Activated CD8-positive, alpha-beta memory T cell treated with anti-CD3 and anti-CD28 coated beads, Interleukin-2, amount 50 U/mL, for 24 hours (primary cell): ENCODE measurements around the gene ANKH.
"Not testable (repeated sequence)": the region's sequence is repeated elsewhere in the genome, so short reads cannot be mapped to it uniquely, and the experiment has no call there.

Source experiments
- DNase-seq: peaks from one replicate; pipeline ENCODE4 v3.0.0-alpha.2; 2020; ENCODE audit errors: extremely low read depth

ANKH gene

DNA sequence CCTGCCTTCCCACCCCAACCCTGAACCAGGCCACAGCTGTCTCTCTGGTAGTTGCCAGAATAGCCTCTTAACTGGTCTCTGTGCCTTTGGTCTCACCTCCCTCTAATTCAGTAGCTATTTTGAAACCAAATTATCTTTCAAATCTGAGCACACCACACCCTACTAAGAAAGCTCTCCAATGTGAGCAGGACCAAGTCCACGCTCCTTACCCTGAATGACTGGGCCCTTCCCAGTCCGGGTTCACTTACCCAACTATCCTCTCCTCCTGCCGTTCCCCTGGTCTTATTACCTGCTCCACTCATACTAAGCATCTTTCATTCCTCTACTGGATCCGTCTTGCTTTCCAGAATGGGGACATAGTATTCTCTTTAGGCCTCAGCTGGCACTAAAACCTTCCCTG, 16.8 kb downstream of the ANKH start:
- no peak for DNase-seq

GRCh38 chr5:14853685-14854084, 17.9 kb downstream of the ANKH start:
- no peak for DNase-seq

- no peak for DNase-seq
Measured at GRCh38 chr5:14852779-14853178, 18.8 kb downstream of the ANKH start.

DNA sequence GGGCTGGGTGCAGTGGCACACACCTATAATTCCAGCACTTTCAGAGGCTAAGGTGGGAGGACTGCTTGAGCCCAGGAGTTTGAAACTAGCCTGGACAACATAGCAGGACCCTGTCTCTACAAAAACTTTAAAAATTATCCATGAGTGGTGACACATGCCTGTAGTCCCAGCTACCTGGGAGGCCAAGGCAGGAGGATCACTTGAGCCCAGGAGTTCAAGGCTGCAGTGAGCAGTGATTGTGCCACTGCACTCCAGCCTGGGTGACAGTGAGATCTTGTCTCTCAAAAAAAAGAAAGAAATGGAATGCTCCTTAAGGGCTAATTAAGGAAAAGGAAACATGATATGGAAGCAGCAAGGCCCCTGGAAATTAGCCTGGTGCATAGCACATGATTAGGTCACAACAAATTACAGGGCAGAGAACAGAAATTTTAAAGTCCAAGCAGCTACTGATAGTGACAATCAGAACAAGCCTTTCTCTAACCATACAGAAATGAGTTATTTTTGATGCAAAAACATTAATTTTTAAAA, 19.5 kb downstream of the ANKH start:
- DNase-seq: no peak

- no peak for DNase-seq
Measured at GRCh38 chr5:14851597-14851996, 20.0 kb downstream of the ANKH start.

GRCh38 chr5:14851050-14851419, 20.5 kb downstream of the ANKH start:
- DNase-seq: no peak

DNA sequence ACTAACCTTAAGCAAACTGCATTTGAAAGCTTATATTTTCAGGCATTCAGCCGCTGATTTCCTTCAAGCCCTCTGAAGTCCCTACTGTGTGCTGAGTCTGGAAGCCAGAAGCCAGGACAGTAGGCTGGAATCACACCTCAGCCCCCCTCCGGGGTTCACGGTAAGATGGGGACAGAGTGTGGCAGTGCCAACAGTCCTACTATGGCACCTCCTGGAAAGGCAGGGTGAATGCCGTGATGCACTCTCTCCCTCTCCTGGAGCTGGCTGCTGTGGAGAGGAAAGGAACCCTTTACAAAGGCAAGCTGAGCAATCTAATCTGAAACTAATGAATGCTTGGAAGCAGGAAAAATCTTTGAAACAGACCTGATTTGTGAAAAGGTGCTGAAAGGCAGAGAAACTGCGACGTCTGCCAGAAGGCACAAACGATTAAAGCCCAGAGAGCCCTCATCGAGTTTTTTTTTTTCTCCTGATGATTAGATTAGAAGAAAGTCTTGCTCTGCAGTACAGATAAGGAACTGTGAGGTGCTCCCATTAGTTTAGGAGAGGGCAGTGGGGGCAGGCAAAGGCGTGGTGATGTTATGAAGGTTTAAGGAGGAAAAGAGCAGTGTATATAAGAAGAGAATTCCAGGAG, 21.0 kb downstream of the ANKH start:
- no peak for DNase-seq

DNA sequence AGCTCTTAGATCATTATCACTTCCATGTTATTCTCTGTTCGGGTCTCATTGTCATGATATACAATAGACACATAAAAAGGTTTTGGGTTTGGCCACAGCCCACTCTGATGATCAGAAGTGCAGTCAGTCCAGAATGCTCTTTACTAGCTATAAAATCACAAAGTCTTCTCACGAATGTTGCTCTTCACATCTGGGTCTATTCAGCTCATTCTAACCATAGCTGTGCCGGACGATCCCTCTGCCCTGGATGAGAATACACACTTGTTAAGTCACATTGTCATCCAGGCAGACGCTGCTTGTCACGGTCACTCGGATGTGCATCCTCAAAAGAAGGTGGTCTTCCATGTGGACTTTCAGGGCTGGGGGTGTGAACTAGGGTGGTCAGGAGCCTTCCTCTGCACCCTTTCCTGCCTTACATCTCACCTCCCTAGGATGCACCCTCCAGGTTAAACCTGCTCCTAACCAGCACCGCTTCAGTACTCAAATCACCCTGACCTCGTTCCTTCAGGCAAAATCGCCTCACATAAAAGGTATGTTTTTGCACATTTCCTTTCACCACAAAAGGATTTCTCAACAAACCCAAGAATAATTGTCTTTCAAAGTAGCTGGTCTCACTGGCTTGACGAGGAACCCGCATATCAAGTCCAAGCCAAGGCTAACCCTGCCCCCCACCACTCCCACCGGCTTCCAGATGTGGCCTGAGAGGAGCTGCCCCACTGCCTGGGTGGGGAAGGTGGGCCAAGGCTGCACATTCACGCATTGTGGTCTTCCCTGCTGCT, 21.9 kb downstream of the ANKH start:
- no peak for DNase-seq

- not testable (repeated sequence) for DNase-seq
Measured at GRCh38 chr5:14848942-14849341, 22.6 kb downstream of the ANKH start.

DNA sequence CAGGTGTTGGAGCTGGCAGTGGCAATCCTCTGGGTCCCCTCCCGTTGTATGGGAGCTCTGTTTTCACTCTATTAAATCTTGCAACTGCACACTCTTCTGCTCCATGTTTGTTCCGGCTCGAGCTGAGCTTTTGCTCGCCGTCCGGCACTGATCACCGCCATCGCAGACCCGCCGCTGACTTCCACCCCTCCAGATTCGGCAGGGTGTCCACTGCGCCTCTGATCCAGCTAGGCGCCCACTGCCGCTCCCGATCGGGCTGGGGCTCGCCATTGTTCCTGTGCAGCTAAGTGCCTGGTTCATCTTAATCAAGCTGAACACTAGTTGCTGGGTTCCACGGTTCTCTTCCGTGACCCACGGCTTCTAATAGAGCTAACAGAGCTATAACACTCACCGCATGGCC, 23.2 kb downstream of the ANKH start:
- no peak for DNase-seq

DNA sequence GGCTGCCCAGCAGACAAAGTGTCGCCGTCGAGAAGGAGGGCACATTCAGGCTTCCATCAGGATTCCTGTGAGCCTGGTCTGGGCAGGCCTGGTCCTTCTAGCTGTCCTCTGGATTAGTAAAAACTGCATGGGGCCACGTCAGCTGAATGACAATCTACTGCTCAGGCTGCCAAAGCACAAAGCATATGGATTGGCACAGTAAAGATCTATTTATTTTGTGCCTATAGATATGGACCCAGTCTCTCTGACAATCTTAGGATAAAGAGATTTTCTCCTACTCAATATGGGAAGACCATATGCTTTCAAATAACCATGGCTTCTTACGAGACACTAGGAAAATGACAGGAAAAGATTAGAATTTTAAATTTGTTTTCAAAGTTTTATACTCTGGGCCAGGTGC, 24.1 kb downstream of the ANKH start:
- DNase-seq: no peak

DNA sequence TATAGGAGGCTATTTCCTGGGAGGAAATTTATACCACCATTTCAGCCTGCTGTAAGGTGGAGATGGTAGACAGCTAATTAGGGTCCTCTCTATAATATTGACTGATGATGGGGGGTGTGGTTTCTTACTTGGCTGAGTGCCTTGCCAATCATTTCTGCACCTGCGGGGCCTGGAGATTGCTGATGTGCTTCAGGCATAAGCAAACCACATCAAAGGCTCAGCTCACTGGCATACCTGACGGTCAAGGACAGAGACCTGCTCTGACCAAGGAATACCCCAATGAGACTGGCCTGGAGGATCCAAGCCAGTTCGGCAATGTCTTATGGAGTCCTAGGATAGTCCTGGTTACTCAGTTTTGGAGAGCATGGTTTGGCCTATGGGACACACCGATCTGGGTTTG, 29.5 kb downstream of the ANKH start:
- no peak for DNase-seq

- no peak for DNase-seq
Measured at GRCh38 chr5:14840624-14841023, 31.0 kb downstream of the ANKH start.

DNA sequence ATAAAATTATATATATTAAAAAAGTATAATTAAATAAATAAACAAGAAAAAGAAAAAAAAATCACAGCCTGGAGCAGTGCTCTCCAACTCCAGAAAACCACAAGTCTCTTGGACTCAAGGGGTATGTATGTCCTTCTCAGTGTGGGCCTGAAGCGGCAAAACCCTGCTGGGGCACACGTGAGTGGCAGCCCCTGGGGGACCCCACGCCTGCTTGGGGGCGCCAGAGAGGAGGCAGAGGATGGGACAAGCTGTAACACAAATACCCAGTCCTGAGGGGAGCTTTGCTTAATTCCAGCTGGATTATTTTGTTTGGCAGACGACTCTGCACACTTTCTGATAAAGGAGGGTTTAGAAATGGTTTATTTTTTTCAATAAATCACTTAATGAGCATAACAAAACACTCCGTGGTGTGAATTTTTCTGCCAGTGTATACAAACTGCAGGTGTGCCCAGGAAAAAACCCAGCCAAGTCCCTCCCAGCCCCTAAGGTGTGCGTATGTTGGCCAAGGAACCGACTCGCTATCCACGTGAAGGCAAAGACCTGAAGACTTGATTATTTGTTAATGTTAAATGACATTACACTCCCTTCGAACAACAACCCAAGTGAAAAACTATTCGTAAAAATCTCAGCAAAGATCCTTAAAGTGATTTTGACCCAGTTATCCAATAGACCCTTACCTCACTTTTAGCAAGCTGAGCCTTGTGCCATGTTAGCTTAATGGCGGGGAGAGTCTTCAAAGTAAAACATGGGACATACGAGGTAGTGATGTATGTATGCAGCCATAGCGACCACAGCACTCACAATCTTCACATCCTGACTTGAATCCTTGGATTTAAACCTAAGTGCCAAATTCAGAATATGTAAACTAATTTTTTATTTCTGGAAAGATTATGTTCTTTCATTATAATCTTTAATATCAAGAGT, 32.9 kb downstream of the ANKH start:
- no peak for DNase-seq

GRCh38 chr5:14837423-14838122, 34.0 kb downstream of the ANKH start:
- DNase-seq: not testable (repeated sequence)

GRCh38 chr5:14834584-14835550, 36.7 kb downstream of the ANKH start:
- no peak for DNase-seq

GRCh38 chr5:14834062-14834461, 37.5 kb downstream of the ANKH start:
- DNase-seq: no peak

DNA sequence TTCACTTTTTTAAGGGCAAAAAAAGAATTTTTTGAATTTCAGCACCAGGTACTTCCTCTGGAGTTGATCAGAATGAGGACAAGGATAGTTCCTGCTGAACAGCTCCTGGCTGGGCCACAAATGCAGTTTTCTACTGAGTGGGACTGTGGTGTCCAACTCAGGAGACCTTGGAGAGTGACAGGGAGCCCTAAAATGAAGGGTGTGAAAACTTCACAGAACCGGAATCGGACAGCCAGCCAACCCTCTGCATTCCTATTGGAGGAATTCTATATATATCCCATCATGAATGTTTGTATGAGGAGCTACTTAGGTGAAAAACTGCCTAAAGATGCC, 40.6 kb downstream of the ANKH start:
- DNase-seq: no peak

DNA sequence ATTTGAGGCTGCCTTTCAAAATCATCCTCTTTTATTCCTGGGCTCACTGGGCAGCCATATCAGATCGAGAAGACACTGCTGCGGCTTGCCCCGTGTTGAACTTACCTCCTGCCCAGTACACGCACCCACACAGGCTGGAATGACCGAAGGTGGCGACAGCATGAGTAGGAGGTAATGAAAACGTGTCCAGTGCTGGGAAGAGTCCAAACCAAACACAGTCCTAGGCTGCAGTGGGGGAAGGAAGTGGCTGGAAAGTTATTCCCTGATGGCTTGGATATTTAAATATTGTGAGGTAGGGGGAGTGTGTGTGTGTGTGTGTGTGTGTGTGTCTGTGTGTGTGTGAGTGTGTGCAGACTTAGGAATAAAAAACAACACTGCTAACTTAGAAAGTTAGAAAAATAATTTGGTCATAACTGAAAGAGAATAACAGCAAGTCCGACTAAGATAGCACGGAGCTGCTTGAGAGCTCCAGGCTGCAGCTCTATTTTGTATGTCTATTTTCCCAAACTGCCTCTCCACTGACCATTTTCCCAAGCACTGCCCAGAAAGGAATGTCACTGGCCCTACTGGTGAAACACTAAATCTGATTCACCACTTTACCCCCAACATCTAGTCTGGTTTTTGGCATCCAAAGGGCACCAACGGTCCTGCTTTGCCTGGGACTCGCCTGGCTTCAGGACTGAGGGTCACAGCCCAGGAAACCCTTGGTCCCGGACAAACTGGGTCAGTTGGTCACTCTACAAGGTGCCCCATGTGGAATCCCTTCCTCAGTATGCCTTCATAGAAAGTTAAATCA, 41.2 kb downstream of the ANKH start:
- no peak for DNase-seq

DNA sequence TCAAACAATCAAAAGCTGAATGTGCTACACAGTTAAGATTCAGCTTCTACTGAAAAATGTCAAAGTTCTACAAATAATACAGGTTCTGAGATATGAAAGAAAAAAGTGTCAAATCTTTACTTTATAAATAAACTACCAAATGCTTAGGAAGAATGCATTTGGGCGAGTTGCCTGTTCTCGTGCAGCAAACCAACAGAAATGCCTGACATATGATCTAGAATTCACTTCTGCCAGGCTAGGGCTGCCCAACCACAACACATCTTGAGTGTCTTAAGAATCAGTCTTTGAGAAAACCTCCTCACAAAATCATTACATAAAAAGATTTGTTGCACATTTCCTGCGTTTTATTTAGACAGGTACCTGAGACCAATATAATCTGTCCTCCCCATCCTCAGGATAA, 42.2 kb downstream of the ANKH start:
- no peak for DNase-seq
